HG03064 (cell line): ENCODE results near the gene VANGL2.

Experiments used
- ATAC-seq: cut with Tn5 transposase; IDR thresholded peaks from one replicate; pipeline ENCODE4 v1.9.1; 2021; ENCODE audit warnings: low read depth; ENCODE audit not compliant: unreplicated experiment

VANGL2 gene

DNA sequence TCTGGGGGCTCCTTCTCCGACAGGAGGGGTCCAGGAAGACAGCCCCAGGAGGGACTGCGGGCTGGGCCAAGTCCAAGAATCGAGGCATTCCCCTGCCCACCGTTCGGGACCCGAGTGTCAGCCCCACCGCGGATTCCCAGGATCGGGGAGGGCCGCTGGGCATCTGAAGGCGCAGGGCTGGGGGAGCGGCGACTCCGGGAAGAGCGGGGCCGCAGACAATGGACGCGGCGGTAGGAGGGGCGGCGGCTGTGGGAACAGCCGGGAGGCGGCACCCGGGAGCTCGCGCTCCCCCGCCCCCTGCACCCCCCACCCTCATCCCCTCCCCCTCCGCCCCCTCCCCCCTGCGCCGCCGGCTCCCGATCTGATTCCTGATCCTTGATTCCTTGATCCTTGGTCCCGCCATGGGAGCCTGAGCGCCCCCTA is at the start of gene VANGL2:
VANGL2 (plus strand) TSS at position 342 of the 423 bp plus-strand sequence. CDS start 15,274 bp downstream, outside the sequence.
- no peak for ATAC-seq

- ATAC-seq: no peak
These were observed 48.7 kb upstream of the VANGL2 start for GRCh38 chr1:160351629-160352028.

- ATAC-seq: no peak
These were observed 47.8 kb upstream of the VANGL2 start for GRCh38 chr1:160352555-160352954.

DNA sequence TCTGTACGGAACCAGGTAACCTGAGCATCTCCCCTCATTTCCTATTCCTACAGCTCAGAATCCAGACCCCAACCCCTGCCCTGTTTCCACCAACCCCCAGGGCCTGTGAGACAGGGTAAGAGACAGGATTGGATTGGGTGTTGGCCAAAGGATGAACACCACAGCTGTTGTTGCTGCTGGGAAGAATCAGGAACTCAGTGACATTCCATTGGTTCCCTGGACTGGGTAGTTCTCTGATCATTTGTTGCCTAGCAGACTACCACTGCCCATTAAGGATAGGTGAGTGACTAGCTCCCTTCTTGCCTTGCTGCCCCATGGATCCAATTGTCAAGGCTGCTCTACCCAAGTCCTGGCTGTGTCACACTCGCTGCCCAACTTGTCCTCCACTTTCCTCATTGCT is 47.1 kb upstream of the VANGL2 start:
- no peak for ATAC-seq

DNA sequence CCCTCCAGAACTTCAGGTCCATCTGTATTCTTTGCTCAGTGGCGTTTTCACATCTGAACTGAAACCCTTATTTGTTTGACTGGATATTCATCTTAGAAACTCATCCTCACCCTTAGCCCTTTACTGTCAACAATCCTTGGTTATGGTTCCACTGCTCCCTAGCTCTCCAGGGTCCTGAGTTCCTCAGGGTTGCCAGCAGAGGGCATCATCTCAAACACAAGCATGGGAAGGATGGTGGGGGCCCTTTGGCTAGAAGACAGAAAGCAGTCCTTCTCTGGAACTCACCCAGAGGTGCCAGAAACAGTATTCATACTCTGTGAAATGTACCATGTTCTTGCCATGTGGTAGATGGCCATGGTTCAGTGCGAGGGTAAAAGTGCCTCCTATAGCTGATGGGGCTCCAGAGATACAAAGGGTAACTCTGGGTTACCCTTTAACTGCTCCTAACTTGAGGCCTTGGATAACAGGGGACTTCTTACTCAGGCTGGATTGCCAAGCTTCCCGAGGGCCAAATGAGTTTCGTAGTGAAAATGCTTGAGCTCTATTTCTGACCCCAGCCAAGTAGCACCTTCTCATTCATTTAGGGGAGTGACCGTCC is 45.9 kb upstream of the VANGL2 start:
- no peak for ATAC-seq

DNA sequence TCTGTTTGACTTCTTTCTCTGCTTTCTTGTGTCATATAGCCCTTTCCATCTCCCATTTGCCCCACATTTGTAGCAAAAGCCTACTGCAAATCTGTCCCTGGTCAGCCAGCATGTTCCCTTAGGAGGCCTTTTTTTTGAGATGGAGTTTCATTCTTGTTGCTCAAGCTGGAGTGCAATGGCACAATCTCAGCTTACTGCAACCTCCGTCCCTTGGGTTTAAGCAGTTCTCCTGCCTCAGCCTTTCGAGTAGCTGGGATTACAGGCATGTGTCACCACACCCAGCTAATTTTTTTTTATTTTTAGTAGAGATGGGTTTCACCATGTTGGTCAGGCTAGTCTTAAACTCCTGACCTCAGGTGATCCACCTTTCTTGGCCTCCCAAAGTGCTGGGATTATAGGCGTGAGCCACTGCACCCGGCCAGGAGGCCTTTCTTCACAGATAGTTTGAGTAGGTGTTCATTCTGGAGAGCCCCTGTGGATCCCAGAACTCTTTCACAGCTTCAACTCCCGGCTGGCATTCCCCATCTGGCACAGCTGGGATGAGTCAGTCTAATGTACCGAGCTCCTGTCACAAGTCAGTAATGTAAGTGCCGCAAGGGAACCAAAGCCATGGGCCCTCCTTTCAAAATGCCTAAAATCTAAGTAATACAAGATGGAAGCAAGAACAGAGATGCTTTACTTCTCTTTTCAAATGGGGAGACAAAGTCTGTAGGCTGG is 42.9 kb upstream of the VANGL2 start:
- ATAC-seq: no peak

GRCh38 chr1:160358073-160358472 is 42.3 kb upstream of the VANGL2 start:
- no peak for ATAC-seq

GRCh38 chr1:160359559-160360226 is 40.7 kb upstream of the VANGL2 start:
- ATAC-seq: no peak

- no peak for ATAC-seq
These were observed 40.1 kb upstream of the VANGL2 start for GRCh38 chr1:160360227-160360695.

GRCh38 chr1:160361199-160361598 is 39.2 kb upstream of the VANGL2 start:
- no peak for ATAC-seq

DNA sequence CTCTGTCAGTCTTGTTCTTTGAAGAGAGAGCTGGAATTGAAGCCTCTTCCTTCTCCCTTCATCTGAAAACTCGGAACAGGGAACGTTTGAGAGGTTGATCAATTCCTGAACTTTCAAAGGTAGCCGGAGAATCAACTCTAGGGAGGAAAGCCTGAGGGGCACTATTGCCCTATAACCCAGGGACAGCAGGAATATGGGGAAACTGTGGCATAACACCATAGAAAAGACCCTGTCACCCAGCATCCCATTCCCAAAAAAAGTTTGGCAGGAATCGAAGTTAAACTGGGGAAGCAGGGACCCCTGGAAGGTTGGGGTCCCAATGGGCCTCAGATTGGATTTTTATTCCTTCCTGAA is 38.6 kb upstream of the VANGL2 start:
- no peak for ATAC-seq

- no peak for ATAC-seq
These were observed 38.0 kb upstream of the VANGL2 start for GRCh38 chr1:160362168-160362957.

DNA sequence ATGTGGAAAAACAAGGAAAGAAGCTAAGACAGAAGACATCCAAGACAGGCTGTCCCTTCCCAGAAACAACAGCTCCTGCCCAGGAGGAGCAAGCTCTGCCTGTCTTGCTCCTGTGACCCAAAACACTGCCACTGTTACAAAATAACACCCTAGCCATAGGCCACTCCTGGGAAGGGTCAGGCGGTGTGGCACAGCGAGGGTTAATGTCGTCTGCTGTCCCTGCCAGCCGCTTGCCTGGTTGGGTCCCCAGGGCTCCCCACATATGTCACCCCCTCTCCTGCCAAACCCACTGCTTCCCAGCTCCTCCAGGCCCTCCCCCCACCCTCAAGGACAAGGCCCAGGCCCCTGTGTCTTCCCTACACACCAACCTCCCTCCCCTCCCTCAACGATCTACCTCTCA is 37.4 kb upstream of the VANGL2 start:
- ATAC-seq: no peak

GRCh38 chr1:160363951-160364735 is 36.2 kb upstream of the VANGL2 start:
- ATAC-seq: no peak

GRCh38 chr1:160365325-160365724 is 35.0 kb upstream of the VANGL2 start:
- ATAC-seq: no peak

- no peak for ATAC-seq
These were observed 33.4 kb upstream of the VANGL2 start, which contains the start of gene NHLH1 for GRCh38 chr1:160366731-160367515. Gene NHLH1, plus strand, starts transcription at chr1:160367071. Its CDS starts 3,661 bp downstream, at chr1:160370732.

- no peak for ATAC-seq
These were observed 32.9 kb upstream of the VANGL2 start for GRCh38 chr1:160367516-160367900.

GRCh38 chr1:160367934-160368923 is 32.1 kb upstream of the VANGL2 start:
- ATAC-seq: no peak
